Kidney (tissue), 14 donors: ENCODE results near the gene AFTPH. TPM values are rescaled to one million over a fixed set of nuclear protein-coding genes. Genes with fewer than 3 reads are reported as not detected.

Experiments
- DNase-seq, 5 donors: peaks; one replicate each; pipeline ENCODE4 v3.0.0-alpha.2; 2013 to 2020
- FAIRE-seq: peaks from 2 replicates; lab custom pipeline; 2012; peaks lifted over from hg19 to GRCh38; lab: Jason Lieb, UNC
- H3K27ac ChIP-seq, 2 donors: one replicate each; pipeline ENCODE4 v1.7.0; 2013; ENCODE audit warnings: low read depth in 2 of 2, low read length in 2 of 2, inconsistent platforms in 1 of 2
- H3K27me3 ChIP-seq: one replicate; pipeline ENCODE4 v1.7.1; 2013; ENCODE audit warnings: low read length, inconsistent platforms; ENCODE audit not compliant: control insufficient read depth, insufficient read depth
- H3K36me3 ChIP-seq, 3 donors: one replicate each; pipeline versions ENCODE4 v1.7.0 to v1.7.1; 2013; ENCODE audit warnings: low read length in 3 of 3, control low read depth in 1 of 3, inconsistent platforms in 1 of 3; ENCODE audit not compliant: insufficient read depth in 3 of 3, control insufficient read depth in 2 of 3
- H3K4me1 ChIP-seq, 3 donors: one replicate each; pipeline versions ENCODE4 v1.7.0 to v1.7.1; 2013; ENCODE audit warnings: low read length in 3 of 3, inconsistent platforms in 1 of 3, low read depth in 1 of 3; ENCODE audit not compliant: control insufficient read depth in 2 of 3, insufficient read depth in 2 of 3
- H3K4me3 ChIP-seq, 3 donors: one replicate each; pipeline versions ENCODE4 v1.7.0 to v1.8.1; 2013; ENCODE audit warnings: low read length in 3 of 3, control low read depth in 1 of 3, inconsistent platforms in 1 of 3
- H3K9ac ChIP-seq, 3 donors: one replicate each; pipeline versions ENCODE4 v1.7.0 to v1.7.1; 2013; ENCODE audit warnings: low read length in 3 of 3, control low read depth in 1 of 3, inconsistent platforms in 1 of 3
- H3K9me3 ChIP-seq, 3 donors: one replicate each; pipeline versions ENCODE4 v1.7.0 to v1.7.1; 2013; ENCODE audit warnings: low read length in 3 of 3, control low read depth in 1 of 3, inconsistent platforms in 1 of 3; ENCODE audit not compliant: control insufficient read depth in 2 of 3, insufficient read depth in 1 of 3
- intact Hi-C: fragments of 100-400 bp; cut with DNase I; formaldehyde crosslinking; loops from one replicate; pipeline ENCODE4 v1.11.1; 2022
- polyA plus RNA-seq: library from polyadenylated mRNA; stranded (reverse); fragments of 350-450 nt; fragmentation: Illumina TruSeq; extraction: RNeasy Lipid Tissue Mini Kit (QIAGEN cat#74804); gene quantifications from one replicate; pipeline ENCODE4 v1.2.3, GENCODE V29; 2014; ENCODE audit warnings: low read depth, low replicate concordance; ENCODE audit not compliant: insufficient read depth
- total RNA-seq: library from RNA; stranded (reverse); fragmentation: NEBNext Ultra II Directional; extraction: Animal tissue kit (Norgen Biotek cat#: 25700); gene quantifications from one replicate; pipeline ENCODE4 v1.2.1, GENCODE V29; 2021
- TF ChIP-seq, protein P1 (sequence below): IDR thresholded peaks from 3 replicates; pipeline ENCODE4 v1.5.1; 2012; ENCODE audit warnings: mild to moderate bottlenecking, moderate library complexity, borderline replicate concordance; ENCODE audit not compliant: insufficient read depth; ENCODE audit errors: extremely low read depth
- donor health status: control.
- donor health status: control.
- donor health status: control.
- donor health status: control.
- donor health status: control.
- donor health status: DM: yes; HTN: yes; CAD: no.
- donor health status: Normal renal cell carcinoma (clear cell type).

AFTPH gene
- total and polyA plus RNA-seq, 2 donors from 2014 or later, result 41.2 to 44.6 TPM

DNA sequence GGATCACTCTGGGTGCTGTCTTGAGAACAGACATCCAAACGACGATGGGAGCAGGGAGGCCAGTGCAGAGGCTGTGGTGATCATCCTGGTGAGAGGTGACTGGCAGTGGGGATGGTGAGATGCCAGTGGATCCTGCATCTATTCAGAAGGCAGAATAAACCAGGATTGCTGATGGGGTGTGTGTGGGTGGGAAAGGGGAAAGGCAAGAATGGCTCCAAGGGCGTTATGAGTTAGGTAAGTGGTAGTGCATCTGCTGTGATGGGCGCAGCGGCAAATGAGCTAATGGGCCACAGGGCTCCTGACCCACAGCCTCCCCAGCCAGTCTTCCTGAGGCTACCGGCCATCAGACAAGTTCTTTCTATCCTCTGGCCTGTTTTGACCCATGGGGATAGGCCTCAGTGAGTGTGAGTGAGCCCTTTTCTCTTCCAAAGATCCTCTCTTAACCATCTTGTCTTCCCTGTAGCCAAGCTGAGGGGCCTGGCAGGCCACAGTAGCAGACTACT is 100.0 kb downstream of the AFTPH start:
- no peaks in the 10 kb centered on the region for H3K36me3 ChIP-seq
- intact Hi-C loops, result no loop called here
- DNase-seq (peak in 1 of 5 donors; percentile 3), FAIRE-seq (no peak)
- H3K9ac ChIP-seq, result no peak overlapping the region
- H3K4me3 ChIP-seq, result no peak overlapping the region
- TF ChIP-seq, protein P1, sequence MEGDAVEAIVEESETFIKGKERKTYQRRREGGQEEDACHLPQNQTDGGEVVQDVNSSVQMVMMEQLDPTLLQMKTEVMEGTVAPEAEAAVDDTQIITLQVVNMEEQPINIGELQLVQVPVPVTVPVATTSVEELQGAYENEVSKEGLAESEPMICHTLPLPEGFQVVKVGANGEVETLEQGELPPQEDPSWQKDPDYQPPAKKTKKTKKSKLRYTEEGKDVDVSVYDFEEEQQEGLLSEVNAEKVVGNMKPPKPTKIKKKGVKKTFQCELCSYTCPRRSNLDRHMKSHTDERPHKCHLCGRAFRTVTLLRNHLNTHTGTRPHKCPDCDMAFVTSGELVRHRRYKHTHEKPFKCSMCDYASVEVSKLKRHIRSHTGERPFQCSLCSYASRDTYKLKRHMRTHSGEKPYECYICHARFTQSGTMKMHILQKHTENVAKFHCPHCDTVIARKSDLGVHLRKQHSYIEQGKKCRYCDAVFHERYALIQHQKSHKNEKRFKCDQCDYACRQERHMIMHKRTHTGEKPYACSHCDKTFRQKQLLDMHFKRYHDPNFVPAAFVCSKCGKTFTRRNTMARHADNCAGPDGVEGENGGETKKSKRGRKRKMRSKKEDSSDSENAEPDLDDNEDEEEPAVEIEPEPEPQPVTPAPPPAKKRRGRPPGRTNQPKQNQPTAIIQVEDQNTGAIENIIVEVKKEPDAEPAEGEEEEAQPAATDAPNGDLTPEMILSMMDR, result no peak
- H3K4me1 ChIP-seq, result no peaks in the 10 kb centered on the region
- no peak overlapping the region for H3K27ac ChIP-seq
- no peaks in the 10 kb centered on the region for H3K27me3 ChIP-seq
- H3K9me3 ChIP-seq, result no peaks in the 10 kb centered on the region

DNA sequence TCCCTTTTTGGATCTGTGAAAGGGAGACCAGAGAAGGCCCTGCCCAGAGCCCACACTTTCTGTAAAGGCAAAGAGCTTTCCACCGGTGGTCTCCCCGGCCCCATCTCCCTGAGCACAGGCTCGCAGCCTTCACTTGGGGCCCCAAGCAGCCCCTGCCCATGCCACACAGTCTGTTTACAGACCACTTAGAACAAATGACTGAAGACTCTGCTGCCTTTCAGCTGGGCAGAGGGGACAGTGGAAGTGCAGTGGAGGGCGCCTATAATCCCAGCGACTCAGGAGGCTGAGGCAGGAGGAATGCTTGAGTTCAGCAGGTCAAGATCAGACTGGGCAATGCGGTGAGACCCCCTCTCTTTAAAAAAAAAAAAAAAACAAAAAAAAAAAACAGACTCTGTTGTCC is 100.7 kb downstream of the AFTPH start:
- H3K36me3 ChIP-seq, result no peaks in the 10 kb centered on the region
- DNase-seq, result no peak
- H3K4me1 ChIP-seq, result no peaks in the 10 kb centered on the region
- intact Hi-C loops, result no loop called here
- TF ChIP-seq, protein P1, result no peak
- H3K4me3 ChIP-seq, result no peak overlapping the region
- H3K27ac ChIP-seq, result no peak overlapping the region
- FAIRE-seq, result no peak
- no peaks in the 10 kb centered on the region for H3K9me3 ChIP-seq
- H3K9ac ChIP-seq, result no peak overlapping the region
- H3K27me3 ChIP-seq, result no peaks in the 10 kb centered on the region

DNA sequence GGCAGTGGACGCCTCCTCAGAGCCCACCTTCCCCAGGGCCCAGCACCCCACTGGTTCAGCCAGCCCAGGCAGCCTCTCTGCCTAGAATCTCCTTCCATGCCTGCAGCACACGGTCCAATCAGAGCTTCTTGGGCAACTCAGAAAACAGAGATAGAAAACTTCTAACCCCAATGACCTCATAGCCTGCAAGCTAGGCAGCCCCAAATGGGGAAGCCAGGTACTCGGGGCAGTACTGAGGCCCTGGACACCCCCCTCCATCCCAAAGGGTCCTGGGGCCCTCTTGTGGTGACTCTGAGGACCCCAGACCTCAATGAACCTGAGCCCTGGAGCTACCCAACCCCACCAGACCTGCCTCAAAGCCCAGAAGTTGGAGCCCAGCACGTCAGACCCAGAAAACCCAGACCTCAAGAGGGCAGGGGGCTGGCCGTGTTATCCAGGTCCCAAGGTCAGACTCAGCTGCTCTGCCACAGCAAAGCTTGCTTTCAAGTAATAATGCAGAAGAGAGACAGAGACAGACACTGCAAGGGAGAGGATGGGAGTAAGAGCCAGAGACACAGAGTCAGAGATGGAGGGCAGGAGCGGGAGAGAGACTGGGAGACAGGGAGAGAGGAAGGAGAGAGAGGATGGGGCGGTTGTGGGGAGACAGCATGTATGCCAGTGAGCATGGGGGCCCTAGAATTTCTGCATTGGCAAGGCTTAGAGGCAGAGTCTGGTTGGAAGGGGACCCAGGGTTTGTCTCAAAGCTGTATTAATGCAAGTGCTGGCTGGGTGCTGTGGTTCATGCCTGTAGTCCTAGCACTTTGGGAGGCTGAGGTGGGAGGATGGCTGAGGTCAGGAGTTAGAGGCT is 101.4 kb downstream of the AFTPH start:
- Histone ChIP-seq H3K4me1 (no peaks in the 10 kb centered on the region), H3K9ac (no peak overlapping the region), H3K9me3 (no peaks in the 10 kb centered on the region), H3K27me3 (no peaks in the 10 kb centered on the region), H3K27ac (no peak overlapping the region), H3K4me3 (no peak overlapping the region), H3K36me3 (peaks cover 0 to under 1% (median 0%) of the 10 kb centered on the region in 3 donors)
- TF ChIP-seq, protein P1, result no peak
- intact Hi-C loops, result no loop called here
- FAIRE-seq (no peak), DNase-seq (peak in 1 of 5 donors; percentile 9)
